Kasumi-1 (cell line): ENCODE measurements around the gene RNF224.

ENCODE experiments used
- DNase-seq, 2 experiments: peaks; one replicate each; lab custom pipeline; 2025; lab: John Stamatoyannopoulos, UW

Gene RNF224

GRCh38 chr9:137215196-137215986 lies 11.9 kb upstream of the RNF224 start:
- DNase-seq: no peak

DNA sequence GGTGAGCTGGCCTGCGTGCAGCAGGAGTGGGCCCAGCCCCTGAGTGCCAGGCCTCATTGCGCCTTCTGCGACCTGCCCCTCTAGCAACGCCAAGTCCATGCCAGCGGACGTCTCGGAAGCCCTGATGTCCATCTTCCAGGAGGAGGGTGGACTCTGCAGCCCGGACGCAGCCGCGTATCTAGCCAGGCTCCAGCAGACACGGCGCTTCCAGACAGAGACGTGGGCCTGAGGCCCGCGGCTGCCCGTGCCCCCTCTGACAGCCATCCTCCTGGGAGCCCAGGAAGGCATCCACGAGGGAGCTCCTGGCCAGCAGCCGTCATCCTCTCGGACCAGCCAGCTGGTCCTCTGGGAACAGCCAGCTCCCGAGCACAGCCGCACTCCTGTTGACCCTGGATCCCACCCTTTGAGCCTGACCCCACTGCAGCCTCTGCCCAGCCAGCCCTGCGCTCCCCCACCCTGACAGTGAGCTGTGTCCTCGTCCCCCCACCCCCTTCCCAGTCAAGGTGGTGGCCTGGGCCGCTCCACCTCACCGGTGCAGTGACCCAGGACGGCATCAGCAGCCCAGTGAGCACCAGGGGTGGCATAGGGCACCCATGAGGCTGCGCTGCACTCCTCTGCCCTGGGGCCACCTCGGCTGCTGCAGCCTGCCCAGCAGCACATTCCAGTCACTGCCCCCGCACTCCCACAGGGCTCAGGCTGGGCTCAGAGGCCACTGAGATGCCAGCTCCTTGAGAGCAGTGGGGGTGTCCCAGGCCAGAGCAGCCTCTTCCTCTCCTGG lies 10.9 kb upstream of the RNF224 start:
- no peak for DNase-seq

DNA sequence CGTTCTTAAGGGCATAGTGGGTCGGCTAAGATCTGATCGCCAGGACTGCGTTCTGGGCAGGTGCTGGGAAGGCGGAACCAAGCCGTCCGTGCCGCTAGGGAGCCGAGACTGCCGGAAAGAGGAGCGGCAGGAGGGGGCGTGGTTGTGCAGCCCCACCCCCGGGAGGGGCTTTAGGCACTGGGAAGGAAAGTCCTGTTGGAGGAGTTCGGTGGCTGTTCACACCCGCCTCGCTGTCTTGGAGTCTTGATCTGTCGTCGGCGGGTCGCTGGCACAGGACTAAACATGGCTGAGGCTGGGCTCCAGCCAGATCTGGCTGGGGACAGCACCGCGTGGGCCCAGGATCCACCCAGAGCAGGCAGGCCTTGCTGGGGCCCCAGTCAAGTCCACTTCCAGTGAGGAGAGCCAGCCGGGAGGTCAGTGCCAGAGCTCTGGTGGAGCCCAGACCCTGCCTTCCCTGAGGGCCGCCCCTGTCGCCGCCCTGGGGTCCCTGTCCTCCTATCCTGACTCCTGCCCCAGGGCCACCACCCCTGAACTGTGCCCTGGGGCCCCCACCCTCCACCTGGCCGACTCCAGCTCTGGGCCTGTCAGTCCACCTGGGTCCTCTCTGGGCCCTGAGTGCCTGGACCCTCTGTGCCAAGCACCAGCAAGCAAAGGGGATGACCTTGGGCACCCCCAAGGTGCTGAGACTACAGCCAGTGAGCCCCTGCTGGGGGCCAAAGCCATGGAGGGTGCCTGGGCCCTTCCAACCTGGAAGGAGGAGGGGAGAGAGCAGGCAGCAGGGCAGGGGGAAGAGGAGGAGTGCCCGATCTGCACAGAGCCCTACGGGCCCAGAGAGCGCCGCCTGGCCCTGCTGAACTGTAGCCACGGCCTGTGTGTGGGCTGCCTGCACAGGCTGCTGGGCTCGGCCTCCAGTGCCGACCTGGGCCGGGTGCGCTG lies 9.8 kb upstream of the RNF224 start:
- DNase-seq: peak; percentile 74 to 76

- DNase-seq: no peak
Measured at GRCh38 chr9:137218212-137218753, 9.0 kb upstream of the RNF224 start.

GRCh38 chr9:137218754-137219271 lies 8.5 kb upstream of the RNF224 start:
- no peak for DNase-seq

DNA sequence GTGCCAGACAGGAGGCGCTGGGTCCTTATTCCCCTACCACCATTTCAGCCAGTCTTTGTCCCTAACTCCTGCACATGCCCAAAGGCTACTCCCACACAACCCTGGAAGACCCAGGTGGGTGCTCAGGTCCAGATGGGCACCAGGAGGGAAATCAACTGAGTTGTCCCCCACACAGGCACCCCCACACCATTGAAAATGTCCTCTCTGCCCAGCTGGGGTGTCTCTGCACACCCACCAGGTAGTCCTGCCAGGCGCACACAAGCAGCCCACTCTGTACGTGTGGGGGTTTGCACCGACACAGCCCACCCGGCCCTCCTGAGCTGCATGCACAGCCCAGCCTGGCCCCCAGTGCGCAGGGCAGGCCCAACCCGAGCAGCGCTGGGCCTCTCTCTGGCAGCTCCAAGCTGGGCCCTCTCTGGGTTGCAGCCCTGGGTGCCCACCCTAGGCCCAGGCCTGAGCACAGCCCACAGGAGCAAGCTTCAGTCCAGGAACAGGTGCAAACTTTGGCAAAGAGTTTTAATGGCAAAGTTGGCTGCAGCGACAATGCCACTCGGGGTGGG lies 7.5 kb upstream of the RNF224 start:
- no peak for DNase-seq

DNA sequence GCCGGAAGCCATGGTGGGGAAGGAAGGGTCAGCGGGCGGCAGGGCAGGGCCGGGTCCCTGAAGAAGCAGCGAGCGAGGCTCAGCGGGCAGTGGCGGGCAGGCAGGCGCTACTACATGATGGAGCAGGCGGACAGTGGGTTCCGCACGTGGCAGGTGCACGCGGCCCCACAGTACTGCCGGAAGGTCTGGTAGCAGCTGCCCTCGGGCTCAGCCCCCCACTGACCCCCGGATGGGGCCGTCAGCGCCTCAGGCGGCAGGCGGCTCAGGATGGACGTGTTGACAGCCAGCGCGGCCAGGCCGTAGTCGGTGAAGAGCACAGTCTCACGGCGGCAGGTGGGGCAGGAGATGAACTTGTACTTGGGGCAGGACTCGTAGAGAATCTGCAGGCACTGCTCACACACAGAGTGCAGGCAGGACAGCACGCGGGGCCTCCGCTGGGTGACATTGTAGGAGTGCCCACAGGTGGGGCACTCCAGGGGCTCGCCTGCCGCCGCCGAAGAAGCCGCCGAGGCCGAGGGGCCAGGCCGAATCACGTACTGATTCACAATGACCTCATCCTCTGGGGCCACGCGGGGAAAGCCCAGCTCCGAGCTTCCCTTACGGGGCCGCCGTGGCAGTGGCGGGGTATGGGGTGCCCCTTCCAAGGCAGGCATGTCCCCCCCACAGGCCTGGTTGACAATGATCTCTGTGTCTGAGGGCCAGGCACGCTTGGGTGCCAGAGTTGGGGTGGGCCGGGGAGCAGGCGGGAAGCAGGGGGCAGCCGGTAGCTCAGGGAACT lies 6.8 kb upstream of the RNF224 start:
- no peak for DNase-seq

DNA sequence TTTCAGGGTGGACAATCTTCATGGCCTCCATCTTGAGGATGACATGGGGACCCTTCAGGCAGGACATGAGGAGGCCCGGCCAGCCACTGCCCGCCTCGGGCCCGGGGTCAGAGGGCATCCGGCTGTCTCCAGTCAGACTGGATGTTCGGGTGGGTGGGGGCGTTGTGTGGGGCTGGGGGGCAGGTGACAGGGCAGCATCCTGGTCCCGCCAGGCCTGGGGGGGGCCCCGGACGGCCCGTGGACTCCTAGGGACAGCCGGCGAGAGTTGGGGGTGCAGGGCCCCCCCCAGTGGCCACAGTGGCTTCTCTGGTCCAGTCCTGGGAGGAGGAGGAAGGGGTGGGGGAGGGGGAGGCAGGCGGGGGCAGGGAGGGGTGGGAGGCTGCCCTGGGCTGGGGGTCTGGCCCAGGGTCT lies 6.2 kb upstream of the RNF224 start:
- no peak for DNase-seq

- no peak for DNase-seq
Measured at GRCh38 chr9:137221506-137222111, 5.7 kb upstream of the RNF224 start.

DNA sequence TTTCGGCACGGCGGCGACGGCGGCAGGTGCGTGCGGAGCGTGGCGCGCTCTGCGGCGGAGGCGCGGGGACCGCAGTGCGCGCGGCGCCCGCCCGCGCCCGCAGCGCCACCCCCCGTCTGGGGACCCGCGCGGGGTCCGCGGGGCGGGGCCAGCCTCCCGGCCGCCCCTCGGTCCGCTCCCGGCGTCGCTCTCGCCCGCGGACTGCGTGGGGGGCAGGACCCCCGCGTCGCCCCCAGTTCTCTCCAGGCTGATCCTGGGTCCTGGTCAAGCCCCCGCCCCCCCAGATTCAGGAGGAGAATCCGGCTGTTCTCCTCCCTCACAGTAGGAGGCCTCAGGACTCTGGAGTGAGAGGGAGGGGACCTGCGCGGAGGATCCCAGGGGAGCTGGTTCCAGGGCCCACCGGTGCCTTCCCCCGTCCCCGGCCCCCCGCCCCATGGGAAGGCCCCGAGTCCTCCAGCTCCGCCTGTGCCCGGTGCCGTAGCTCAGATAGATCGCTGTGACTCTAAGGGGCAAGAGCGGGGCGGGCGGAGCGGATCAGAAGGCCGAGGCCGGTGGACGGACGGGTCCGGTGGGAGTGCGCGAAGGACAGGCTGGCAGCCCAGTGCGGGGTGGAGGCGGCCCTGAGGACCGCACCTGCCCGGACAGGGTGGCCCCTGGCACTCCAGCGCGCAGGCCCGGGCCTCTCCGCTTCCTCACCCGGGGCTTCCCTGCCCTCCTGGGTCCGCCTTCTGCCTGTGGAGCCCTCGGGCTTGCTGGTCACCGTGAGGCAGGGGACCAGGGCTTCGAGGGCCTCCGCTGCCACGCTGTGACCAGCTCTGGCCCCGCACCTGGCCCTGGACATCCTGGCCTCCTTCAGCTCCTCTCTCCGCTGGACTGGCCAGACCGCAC lies 4.9 kb upstream of the RNF224 start, which contains the start of gene RNF208:
TSS of gene RNF208 (minus strand) at position 51 of the 888 bp plus-strand sequence. CDS start 1,028 bp downstream, outside the sequence.
- DNase-seq: no peak

- DNase-seq: peak; percentile 95
Measured at GRCh38 chr9:137223078-137223970, 4.0 kb upstream of the RNF224 start.

DNA sequence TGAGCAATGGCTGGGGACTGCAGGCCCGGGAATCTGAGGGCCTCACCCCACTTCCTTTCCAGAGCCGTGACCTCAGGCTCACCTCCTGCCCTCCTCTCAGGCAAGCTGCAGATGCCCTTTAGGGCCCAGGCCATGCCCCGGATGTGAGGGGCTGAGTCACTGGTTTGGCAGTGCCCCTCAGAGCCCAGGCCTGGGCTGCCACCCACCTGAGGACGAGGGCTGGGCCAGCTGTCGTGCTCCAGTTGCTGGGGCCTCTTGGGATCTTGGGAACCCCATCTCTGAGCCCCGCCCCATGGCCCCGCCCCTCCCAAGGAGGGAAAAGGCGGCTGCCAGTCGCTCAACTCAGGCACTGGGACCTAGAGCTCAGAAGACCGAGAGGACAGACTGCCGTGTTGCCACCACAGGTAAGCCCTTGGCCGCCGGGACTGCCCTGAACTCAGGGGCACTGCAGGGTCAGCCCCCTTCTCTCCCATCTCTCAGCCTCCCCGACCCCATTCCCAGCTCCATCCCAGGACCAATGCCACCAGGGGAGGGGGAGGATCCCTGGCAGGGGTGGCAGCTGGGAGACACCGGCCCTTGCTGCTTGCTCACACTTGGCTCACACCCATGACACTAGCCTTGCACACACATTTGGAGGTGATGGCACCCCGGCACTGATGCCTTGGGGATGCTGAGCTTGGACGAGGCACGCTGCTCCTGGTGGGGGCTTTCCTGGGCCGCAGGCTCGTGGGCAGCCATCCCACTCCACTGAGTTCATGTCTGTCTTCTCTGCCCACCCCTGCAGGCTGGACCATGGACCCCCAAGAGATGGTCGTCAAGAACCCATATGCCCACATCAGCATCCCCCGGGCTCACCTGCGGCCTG lies 2.2 kb upstream of the RNF224 start, which contains the start of gene CYSRT1:
TSS of gene CYSRT1 (plus strand) at position 345 of the 865 bp plus-strand sequence. CDS start at position 793, 448 bp downstream.
- DNase-seq: no peak

GRCh38 chr9:137225699-137226331 lies 1.5 kb upstream of the RNF224 start:
- no peak for DNase-seq

DNA sequence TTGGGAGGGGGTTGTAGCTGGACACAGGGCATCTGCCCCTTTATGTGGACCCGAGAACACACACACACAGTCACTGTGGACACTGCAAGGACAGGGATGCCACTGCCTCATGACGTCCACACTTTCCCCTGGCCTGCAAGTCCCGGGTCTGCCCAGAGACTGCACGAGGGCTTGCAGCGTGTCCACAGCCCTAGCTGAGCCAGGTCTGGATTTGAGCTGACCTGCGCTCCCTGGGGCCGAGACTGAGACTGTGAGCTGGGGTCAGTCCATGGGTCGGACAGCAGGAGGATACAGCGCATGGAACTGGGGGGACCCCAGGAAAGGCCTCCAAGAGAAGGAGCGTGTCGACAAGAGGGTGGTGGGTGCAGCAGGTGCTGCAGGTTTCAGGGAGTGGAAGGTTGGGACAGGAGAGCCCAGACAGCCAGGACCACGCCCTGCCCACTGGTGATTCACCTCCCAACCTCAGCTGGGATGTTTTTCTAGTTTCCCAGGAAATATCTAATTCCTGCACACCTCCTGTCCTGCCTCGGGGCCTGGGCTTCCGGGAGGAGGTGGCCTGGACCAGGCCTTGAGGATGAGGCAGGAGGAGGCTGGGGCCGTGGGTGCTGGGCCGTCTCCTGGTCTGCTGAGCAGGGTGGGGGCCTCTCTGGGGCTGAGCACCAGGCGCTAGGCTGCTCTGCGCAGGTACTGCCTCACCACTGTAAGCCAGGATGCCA lies 806 bp upstream of the RNF224 start:
- no peak for DNase-seq

GRCh38 chr9:137227853-137228505 lies 677 bp downstream of the RNF224 start:
- DNase-seq: no peak
